ENCODE results near the gene DLK1. TPM values are rescaled to one million over a fixed set of nuclear protein-coding genes. Genes with fewer than 3 reads are reported as not detected.

Gene DLK1
- total RNA-seq = under 1 TPM in 3 of 7 donors, not detected in 4; 0.17 to 0.79 (median 0.38) TPM
- not detected for polyA plus RNA-seq
- long read RNA-seq, donor 1, full-length matches to known transcripts = 6 of 6 reads
- long read RNA-seq, donor 1, partial matches to known transcripts = 0 of 6 reads
- long read RNA-seq, donor 1, other reads (novel, unspliced or antisense) = 0 of 6 reads
- long read RNA-seq, donor 2, full-length matches to known transcripts = 851 of 1,226 reads
- long read RNA-seq, donor 2, partial matches to known transcripts = 360 of 1,226 reads
- long read RNA-seq, donor 2, other reads (novel, unspliced or antisense) = 15 of 1,226 reads

DNA sequence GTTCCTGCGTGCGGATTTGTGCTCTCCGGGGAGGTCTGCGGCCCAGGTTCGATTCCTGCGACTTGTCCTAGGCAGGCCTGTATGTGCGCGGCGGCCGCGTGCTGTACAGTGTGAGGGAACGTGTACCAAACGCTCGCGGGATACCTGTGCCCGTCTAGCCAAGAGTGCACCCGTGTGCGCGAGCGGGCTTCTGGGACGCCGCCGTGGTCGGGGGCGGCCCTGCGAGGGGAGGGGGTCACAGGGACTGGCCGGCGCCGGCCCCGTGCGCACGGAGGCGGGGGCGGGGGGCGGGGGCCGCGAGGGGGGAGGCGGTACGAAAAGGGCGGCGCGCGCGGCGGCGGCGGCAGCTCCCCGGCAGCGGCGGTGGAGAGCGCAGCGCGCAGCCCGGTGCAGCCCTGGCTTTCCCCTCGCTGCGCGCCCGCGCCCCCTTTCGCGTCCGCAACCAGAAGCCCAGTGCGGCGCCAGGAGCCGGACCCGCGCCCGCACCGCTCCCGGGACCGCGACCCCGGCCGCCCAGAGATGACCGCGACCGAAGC, at the start of gene DLK1:
Gene DLK1, plus strand, starts transcription at position 343 of the 536 bp plus-strand sequence. Its CDS starts 177 bp downstream, at position 520.
- TF ChIP-seq POLR2A (IDR thresholded peaks at IDR 0.05) = no peak
- TF ChIP-seq, protein P1, sequence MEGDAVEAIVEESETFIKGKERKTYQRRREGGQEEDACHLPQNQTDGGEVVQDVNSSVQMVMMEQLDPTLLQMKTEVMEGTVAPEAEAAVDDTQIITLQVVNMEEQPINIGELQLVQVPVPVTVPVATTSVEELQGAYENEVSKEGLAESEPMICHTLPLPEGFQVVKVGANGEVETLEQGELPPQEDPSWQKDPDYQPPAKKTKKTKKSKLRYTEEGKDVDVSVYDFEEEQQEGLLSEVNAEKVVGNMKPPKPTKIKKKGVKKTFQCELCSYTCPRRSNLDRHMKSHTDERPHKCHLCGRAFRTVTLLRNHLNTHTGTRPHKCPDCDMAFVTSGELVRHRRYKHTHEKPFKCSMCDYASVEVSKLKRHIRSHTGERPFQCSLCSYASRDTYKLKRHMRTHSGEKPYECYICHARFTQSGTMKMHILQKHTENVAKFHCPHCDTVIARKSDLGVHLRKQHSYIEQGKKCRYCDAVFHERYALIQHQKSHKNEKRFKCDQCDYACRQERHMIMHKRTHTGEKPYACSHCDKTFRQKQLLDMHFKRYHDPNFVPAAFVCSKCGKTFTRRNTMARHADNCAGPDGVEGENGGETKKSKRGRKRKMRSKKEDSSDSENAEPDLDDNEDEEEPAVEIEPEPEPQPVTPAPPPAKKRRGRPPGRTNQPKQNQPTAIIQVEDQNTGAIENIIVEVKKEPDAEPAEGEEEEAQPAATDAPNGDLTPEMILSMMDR (IDR thresholded peaks at IDR 0.05 in 8 of 11, conservative IDR thresholded peaks at IDR 0.05 in 3 of 11) = no peak
- TF ChIP-seq POLR2AphosphoS5 (IDR thresholded peaks at IDR 0.05) = no peak
- peaks cover 0 to 87% (median 39%) of the 10 kb centered on the region in 7 donors for H3K27me3 ChIP-seq (replicated peaks in 1 of 7)
- peak within 1 kb of the TSS in 1 of 8 donors; percentile 5 for H3K4me3 ChIP-seq
- no peak within 1 kb of the TSS for H3K27ac ChIP-seq
- 6 to 23% (median 9%) methylated on average over 27 to 77 of the region's 77 CpGs for WGBS, 5 donors
- intact Hi-C loops (cut with DNase I; ENCODE audit: low total_unique reads) = no loop called here
- H3K36me3 ChIP-seq = no peaks in the 10 kb centered on the region
- H3K9me3 ChIP-seq = no peaks in the 10 kb centered on the region
- no peak for DNase-seq
- H3K4me1 ChIP-seq = peaks cover 0 to 9% (median 4%) of the 10 kb centered on the region in 6 donors

DNA sequence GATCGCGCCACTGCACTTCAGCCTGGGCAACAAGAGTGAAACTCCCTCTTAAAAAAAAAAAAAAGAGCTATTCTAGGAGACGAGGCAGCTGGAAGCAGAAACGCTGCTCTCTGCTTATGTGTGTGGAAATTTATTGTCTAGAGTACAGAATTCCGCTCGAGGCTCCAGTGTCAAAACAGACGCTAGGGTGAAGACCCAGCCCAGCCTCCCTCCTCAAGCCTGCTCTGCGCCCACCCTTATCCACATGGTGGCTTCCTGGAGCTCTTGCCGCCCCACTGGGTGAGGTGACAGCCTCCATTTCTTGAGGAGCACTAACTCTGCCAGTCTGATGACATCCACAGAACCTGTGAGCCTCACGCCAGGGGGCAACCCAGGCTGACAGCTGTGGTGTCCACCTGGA, 49.5 kb upstream of the DLK1 start:
- H3K4me3 ChIP-seq = no peak overlapping the region
- TF ChIP-seq, protein P1 (IDR thresholded peaks at IDR 0.05 in 8 of 11, conservative IDR thresholded peaks at IDR 0.05 in 3 of 11) = no peak
- H3K27me3 ChIP-seq (replicated peaks in 1 of 7) = peaks cover 0 to 56% (median 0%) of the 10 kb centered on the region in 7 donors
- no peak for DNase-seq
- H3K4me1 ChIP-seq = peaks cover 14 to 70% (median 52%) of the 10 kb centered on the region in 6 donors
- 34 to 66% (median 42%) methylated on average over 10 of the region's 10 CpGs for WGBS, 5 donors
- intact Hi-C loops (cut with DNase I; ENCODE audit: low total_unique reads) = no loop called here
- peak overlapping the region; percentile 37 to 86 (median 78) for H3K27ac ChIP-seq
- H3K9me3 ChIP-seq = no peaks in the 10 kb centered on the region
- H3K36me3 ChIP-seq = no peaks in the 10 kb centered on the region

DNA sequence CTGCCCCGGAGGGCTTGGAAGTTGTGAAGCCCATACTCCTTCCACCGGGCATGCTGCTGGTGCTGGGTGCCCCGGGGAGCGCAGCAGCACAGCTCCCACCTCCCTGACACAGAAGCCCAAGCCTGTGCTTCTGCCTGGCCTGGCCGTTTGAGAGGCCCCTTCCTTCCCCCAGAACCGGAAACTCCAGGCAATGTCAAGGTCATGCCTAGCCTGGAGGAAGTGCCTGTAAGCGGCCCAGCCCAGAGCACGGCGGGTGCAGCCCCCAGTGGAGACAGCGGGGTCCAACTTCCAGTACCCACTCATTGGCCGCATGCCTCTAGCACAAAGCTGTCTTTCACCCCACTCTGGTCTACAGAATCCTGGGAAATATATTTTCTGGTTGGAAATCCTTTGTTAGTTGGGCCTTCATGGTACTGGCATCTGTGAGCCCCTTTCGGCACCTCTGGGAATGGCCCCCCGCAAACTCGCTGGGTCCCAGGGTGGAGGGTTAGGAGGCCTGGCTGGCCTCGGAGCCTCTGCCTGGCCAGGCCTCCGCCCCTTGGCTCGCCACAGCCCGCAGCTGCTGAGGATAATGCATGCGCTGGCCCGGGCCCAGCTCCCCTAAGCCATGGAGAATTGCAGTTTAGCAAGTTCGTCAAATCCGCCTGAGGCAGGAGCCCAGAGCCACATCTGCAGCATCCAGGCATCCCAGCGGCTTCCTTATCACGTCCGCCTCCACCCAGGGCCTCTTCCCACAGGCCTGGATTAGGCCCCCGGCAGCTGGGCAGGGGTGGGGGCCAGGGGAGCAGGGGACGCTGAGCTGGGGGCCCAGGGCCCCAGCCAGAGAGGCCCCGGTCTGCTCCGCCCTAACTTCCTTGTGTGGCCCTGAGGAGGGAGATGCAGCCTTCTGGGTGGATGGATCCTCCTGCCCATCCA, 48.9 kb upstream of the DLK1 start:
- intact Hi-C loops (cut with DNase I; ENCODE audit: low total_unique reads) = no loop called here
- Histone ChIP-seq H3K27ac (peak overlapping the region; percentile 37 to 86 (median 78)), H3K4me3 (no peak overlapping the region), H3K36me3 (no peaks in the 10 kb centered on the region), H3K9me3 (no peaks in the 10 kb centered on the region), H3K27me3 (replicated peaks in 1 of 7) (peaks cover 0 to 49% (median 0%) of the 10 kb centered on the region in 7 donors), H3K4me1 (peaks cover 14 to 69% (median 52%) of the 10 kb centered on the region in 6 donors)
- 28 to 39% (median 33%) methylated on average over 15 to 29 of the region's 29 CpGs for WGBS, 5 donors
- peak; percentile 85 for DNase-seq
- TF ChIP-seq, protein P1 (IDR thresholded peaks at IDR 0.05 in 8 of 11, conservative IDR thresholded peaks at IDR 0.05 in 3 of 11) = no peak
- peak; percentile 78 to 82 (median 80) for TF ChIP-seq POLR2AphosphoS5 (IDR thresholded peaks at IDR 0.05)

Measured in spleen (tissue), 13 donors.